Prostate gland (tissue), 2 donors: Measurements from ENCODE around the gene IPO13. TPM values are rescaled to one million over a fixed set of nuclear protein-coding genes. Genes with fewer than 3 reads are reported as not detected.

Experiments used
- DNase-seq: peaks from one replicate; pipeline ENCODE4 v3.0.0-alpha.2; 2019; ENCODE audit warnings: low spot score
- H3K27ac ChIP-seq, 2 donors: fragments of 200-600 bp; sonication (generic); 2 replicates each; pipeline ENCODE4 v1.5.1; 2017 to 2019
- H3K27me3 ChIP-seq: fragments of 200-600 bp; sonication (generic); replicated peaks from 2 replicates; pipeline ENCODE4 v1.5.1; 2019; ENCODE audit not compliant: insufficient read depth
- H3K36me3 ChIP-seq, 2 donors: fragments of 200-600 bp; sonication (generic); 1 replicate in 1 of 2; 2 replicates in 1 of 2; pipeline versions ENCODE4 v1.5.1 to v1.8.1; 2017 to 2019
- H3K4me1 ChIP-seq: fragments of 200-600 bp; sonication (generic); replicated peaks from 2 replicates; pipeline ENCODE4 v1.5.1; 2019
- H3K4me3 ChIP-seq, 2 donors: fragments of 200-600 bp; sonication (generic); 2 replicates each; pipeline ENCODE4 v1.5.1; 2017 to 2019
- H3K9me3 ChIP-seq: fragments of 200-600 bp; sonication (generic); 2 replicates; pipeline ENCODE4 v1.5.1; 2017
- CTCF ChIP-seq, 4 experiments: fragments of 200-600 bp in 2 of 4; fragments of 450-650 bp in 2 of 4; sonication (generic) in 2 of 4; IDR thresholded peaks; 1 replicate in 3 of 4; 2 replicates in 1 of 4; pipeline ENCODE4 v1.5.1; 2016 to 2019; ENCODE audit warnings: antibody characterized with exemption in 4 of 4, mild to moderate bottlenecking in 2 of 4, moderate library complexity in 2 of 4
- POLR2A ChIP-seq: fragments of 450-650 bp; IDR thresholded peaks from one replicate; pipeline ENCODE4 v1.6.1; 2016; ENCODE audit warnings: antibody characterized with exemption, mild to moderate bottlenecking
- POLR2AphosphoS5 ChIP-seq: sonication (generic); formaldehyde crosslinking; IDR thresholded peaks from one replicate; pipeline ENCODE4 v1.6.1; 2017; ENCODE audit warnings: antibody characterized with exemption
- WGBS: methylation state at CpG from one replicate; pipeline ENCODE4 v1.1.5; 2018; 5-methylcytosine and 5-hydroxymethylcytosine counted together
- intact Hi-C: fragments of 100-400 bp; cut with DNase I; formaldehyde crosslinking; loops from one replicate; pipeline ENCODE4 v1.14.2; 2022
- total RNA-seq, 2 donors: library from RNA; depleted of rRNA; stranded (reverse); fragments of >200 nt; gene quantifications; one replicate each; pipeline ENCODE4 v1.1.0, GENCODE V29; 2016

The IPO13 gene
- total RNA-seq, 2 donors from 2014 or later: 27.7 to 55.7 TPM

GRCh38 chr1:44016041-44016889 lies 69.5 kb downstream of the IPO13 start:
- TF ChIP-seq POLR2AphosphoS5: no peak
- TF ChIP-seq POLR2A: no peak
- no peak for TF ChIP-seq CTCF (IDR thresholded peaks at IDR 0.05)
- WGBS: 94% methylated on average over 20 of the region's 20 CpGs
- DNase-seq: no peak
- no peaks in the 10 kb centered on the region for H3K36me3 ChIP-seq
- no peaks in the 10 kb centered on the region for H3K27me3 ChIP-seq
- H3K4me1 ChIP-seq: no peaks in the 10 kb centered on the region
- no peaks in the 10 kb centered on the region for H3K9me3 ChIP-seq
- no peak overlapping the region for H3K4me3 ChIP-seq
- H3K27ac ChIP-seq: no peak overlapping the region
- intact Hi-C loops: no loop called here

GRCh38 chr1:44016890-44017400 lies 70.2 kb downstream of the IPO13 start:
- no peak for DNase-seq
- WGBS: 86% methylated on average over 20 of the region's 20 CpGs
- Histone ChIP-seq H3K27ac (no peak overlapping the region), H3K4me1 (no peaks in the 10 kb centered on the region), H3K4me3 (no peak overlapping the region), H3K36me3 (no peaks in the 10 kb centered on the region), H3K9me3 (no peaks in the 10 kb centered on the region), H3K27me3 (no peaks in the 10 kb centered on the region)
- intact Hi-C loops: no loop called here
- no peak for TF ChIP-seq POLR2A
- TF ChIP-seq CTCF (IDR thresholded peaks at IDR 0.05): no peak
- no peak for TF ChIP-seq POLR2AphosphoS5

Other genes with a start within 250 kb of the IPO13 start
- 10 to 100 TPM; 13.8 to 35.0 TPM for gene ST3GAL3, start 239.4 kb upstream of the IPO13 start, total RNA-seq
- 1 to 10 TPM; 4.1 to 5.4 TPM for gene ARTN, start 13.1 kb upstream of the IPO13 start, total RNA-seq
- gene DPH2, start 23.1 kb downstream of the IPO13 start, total RNA-seq: 10 to 100 TPM; 25.4 to 31.1 TPM
- gene ATP6V0B, start 28.0 kb downstream of the IPO13 start, total RNA-seq: 100 to 1,000 TPM; 180 to 245 TPM
- gene B4GALT2, start 32.3 kb downstream of the IPO13 start, total RNA-seq: 10 to 100 TPM; 34.8 to 63.9 TPM
- 10 to 100 TPM; 14.3 to 23.7 TPM for gene CCDC24, start 44.6 kb downstream of the IPO13 start, total RNA-seq
- gene SLC6A9, start 84.5 kb downstream of the IPO13 start, total RNA-seq: 1 to 10 TPM; 4.6 to 5.6 TPM
- under 1 TPM in 1 of 2 donors, not detected in 1; 0.80 TPM for gene KLF17, start 171.9 kb downstream of the IPO13 start, total RNA-seq
- gene KLF18, start 194.7 kb downstream of the IPO13 start, total RNA-seq: under 1 TPM in 1 of 2 donors, not detected in 1; 0.34 TPM